IPS-11a (cell line): Measurements from ENCODE around the gene ATP6AP1.
"Not testable (repeated sequence)": the region's sequence is repeated elsewhere in the genome, so short reads cannot be mapped to it uniquely, and the experiment has no call there.

ENCODE experiments used
- H3K4me3 ChIP-seq: one replicate; pipeline ENCODE4 v1.5.1; 2013; ENCODE audit warnings: low read depth, low read length, control low read depth

ATP6AP1 gene, protein sequence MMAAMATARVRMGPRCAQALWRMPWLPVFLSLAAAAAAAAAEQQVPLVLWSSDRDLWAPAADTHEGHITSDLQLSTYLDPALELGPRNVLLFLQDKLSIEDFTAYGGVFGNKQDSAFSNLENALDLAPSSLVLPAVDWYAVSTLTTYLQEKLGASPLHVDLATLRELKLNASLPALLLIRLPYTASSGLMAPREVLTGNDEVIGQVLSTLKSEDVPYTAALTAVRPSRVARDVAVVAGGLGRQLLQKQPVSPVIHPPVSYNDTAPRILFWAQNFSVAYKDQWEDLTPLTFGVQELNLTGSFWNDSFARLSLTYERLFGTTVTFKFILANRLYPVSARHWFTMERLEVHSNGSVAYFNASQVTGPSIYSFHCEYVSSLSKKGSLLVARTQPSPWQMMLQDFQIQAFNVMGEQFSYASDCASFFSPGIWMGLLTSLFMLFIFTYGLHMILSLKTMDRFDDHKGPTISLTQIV

DNA sequence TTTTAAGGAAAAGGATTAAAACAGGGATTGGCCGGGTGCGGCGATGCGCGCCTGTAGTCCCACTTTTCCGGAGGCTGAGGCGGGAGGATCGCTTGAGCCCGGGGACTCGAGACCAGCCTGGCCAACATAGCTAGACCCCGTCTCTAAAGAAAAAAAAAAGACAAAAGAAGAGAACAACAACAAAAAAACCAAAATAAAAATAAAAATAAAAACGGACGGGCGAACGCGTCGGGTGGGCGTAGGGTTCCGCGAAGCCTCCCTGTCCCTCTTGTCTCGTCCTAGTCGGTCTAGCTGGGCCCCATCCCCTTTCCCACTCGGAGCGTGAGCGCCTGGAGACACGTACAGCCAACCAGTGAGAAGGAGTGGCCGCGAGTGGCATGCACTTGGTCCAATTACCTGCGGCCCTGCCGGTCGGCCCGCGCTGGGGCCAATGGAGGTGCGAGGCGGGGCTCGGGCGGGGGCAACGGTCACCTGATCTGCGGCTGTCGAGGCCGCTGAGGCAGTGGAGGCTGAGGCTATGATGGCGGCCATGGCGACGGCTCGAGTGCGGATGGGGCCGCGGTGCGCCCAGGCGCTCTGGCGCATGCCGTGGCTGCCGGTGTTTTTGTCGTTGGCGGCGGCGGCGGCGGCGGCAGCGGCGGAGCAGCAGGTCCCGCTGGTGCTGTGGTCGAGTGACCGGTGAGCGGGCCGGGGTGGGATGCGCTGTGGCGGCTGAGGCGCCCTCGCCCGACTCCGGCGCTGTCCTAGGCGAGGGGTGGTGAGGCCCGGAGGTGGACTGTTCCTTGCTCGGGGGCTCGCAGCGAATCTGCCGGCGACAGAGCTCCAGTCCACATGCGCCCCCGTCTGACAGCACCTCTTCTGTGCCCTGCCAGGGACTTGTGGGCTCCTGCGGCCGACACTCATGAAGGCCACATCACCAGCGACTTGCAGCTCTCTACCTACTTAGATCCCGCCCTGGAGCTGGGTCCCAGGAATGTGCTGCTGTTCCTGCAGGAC, at the start of gene ATP6AP1:
TSS of gene ATP6AP1 (plus strand) at position 502 of the 996 bp plus-strand sequence. CDS start at position 518, 16 bp downstream.
- peak within 1 kb of the TSS; percentile 48 for H3K4me3 ChIP-seq

DNA sequence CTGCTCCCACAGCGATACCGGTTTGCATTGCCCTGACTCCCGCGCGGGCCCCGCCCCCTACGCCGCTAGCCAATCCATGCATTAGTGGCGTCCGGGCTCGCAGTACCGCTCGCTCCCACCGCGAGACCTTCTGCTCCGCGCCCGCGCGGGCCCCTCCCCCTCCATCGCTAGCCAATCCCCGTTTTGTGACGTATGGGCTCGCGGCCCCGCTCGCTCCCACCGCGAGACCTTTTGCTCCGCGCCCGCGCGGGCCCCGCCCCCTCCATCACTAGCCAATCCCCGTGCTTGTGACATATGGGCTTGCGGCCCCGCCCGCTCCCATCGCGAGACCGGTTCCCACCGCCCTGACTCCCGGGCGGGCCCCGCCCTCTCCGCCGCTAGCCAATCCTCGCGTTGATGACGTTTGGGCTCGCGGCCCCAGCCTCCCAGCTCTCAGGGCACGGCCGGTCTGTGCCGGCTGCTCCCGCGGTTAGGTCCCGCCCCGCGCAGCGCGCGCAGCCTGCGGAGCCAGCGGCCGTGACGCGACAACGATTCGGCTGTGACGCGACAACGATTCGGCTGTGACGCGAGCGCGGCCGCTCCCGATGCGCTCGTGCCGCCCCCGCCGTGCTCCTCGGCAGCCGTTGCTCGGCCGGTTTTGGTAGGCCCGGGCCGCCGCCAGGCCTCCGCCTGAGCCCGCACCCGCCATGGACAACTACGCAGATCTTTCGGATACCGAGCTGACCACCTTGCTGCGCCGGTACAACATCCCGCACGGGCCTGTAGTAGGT, 49.5 kb upstream of the ATP6AP1 start, which contains the start of gene EMD:
TSS of gene EMD (plus strand) at position 497 of the 770 bp plus-strand sequence. CDS start at position 687, 190 bp downstream.
- H3K4me3 ChIP-seq: peak within 1 kb of the TSS; percentile 66

DNA sequence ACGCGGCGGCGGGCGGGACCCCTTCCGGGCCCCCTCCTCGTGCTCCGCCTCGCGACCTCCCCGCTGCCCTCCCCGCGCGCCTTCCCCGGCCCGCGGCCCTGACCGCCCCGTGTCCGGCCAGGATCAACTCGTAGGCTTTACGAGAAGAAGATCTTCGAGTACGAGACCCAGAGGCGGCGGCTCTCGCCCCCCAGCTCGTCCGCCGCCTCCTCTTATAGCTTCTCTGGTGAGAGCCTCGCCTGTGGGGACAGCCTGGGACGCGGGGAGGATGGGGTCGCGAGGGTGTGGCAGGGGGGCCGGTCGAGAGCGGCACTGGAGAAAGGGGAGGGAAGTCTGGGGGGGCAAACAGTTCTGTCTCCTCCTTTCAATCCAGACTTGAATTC, 48.9 kb upstream of the ATP6AP1 start:
- H3K4me3 ChIP-seq: peak overlapping the region; percentile 66

DNA sequence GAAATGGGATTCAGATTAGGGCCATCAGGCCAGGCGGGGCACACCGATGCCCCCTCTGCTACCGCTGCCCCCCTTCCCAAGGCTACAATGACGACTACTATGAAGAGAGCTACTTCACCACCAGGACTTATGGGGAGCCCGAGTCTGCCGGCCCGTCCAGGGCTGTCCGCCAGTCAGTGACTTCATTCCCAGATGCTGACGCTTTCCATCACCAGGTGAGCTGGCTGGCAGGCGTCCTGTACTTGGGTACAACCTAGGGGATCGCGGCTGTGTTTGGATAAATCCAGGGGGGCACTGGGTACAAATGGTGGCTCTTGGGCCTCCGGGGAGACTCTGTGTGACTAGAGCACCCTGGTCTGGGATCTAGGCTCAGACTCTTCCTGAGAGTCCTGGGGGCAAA, 48.3 kb upstream of the ATP6AP1 start:
- peak overlapping the region; percentile 66 for H3K4me3 ChIP-seq

- no peak overlapping the region for H3K4me3 ChIP-seq
Observed at GRCh38 chrX:154380787-154381186, 47.7 kb upstream of the ATP6AP1 start.

DNA sequence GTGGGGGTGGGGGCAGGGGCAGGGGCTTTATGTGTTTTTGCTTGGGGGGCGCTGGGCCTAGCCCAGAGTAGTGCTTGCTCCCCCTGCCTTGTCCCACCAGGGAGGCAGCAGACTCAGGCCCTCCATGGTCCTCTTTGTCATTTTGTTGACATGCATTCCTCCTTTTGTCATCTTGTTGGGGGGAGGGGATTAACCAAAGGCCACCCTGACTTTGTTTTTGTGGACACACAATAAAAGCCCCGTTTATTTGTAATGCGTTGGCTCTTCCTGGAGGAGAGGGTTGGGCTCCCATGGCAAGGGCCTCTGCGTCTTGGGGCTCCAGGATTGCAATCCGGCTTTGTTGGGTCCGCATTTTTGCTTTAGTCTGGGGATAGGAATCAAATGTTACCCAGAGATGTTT, 47.2 kb upstream of the ATP6AP1 start:
- no peak overlapping the region for H3K4me3 ChIP-seq

- H3K4me3 ChIP-seq: no peak overlapping the region
Observed at GRCh38 chrX:154382483-154383069, 45.9 kb upstream of the ATP6AP1 start.

DNA sequence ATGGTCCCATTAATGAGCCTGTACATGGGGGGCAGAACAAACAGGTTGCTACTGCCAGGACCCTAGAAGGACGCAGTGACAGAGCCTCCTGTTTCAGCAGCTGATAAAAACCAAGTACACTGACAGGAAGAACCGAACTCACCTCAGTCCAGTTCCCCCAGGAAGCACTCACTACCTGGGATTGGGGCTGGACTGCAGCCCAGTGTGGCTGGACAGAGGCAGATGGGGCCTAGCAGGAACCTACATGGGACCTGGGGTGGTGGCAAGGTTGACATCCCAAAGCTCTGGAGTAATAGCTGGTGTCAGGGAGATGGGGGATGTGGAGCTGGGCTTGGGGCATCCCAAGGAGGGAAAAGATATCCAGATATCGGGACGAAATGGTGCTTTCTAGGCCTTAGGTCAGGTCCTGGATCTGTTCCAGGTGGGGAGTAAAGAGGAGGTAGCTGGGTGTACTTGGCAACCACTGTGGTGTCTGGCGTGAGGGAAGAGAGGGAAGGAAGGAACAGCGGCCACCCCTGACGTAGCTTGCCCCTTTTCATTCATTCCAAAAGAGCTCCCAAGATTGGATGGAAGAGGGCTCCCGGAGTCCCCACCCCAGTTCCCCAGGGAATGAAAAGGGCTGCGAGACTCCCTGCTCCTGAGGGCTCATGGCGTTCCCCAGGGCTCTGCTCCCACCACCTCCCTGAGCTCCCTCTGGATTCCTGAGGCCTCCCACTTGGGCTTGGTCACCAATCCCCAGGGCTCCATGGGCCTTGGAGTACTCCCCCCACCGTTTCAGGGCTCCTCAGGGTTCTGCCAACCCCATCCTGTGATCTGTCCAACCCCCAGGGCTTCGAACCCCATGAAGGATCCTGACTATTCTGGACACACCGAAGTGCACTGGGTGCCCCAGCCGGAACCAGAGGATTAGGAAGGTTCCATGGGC, 44.9 kb upstream of the ATP6AP1 start:
- no peak overlapping the region for H3K4me3 ChIP-seq

DNA sequence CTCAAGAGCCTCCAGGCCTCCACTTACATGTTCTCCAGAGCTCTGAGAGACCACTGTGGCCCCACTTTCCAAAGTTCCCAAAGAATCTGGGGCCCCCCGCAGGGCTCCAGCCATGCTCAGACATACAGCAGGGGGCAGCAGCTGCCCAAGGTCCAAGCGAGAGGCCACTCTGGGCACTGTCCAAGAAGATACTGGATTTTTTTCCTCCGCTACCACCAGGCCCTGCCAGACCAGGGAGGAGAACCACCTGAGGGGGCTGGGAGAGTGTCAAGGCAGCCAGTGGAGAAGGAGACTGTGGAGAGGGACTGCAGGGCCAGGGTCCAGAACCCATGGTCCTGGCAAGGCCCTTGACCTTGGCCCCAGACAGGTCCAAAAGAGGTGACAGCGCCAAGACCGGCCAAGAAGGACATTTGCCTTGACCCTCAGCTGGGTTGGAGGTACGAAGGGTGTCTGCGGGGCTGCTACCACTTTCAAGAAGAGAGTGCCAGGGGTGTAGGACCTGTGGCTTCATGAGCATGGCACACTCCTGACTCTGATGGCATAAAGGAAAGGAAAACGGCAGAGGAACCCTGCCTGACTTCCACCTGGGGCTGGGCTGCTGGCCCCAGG, 44.1 kb upstream of the ATP6AP1 start:
- no peak overlapping the region for H3K4me3 ChIP-seq

- H3K4me3 ChIP-seq: not testable (repeated sequence)
Observed at GRCh38 chrX:154388094-154388493, 40.4 kb upstream of the ATP6AP1 start.

GRCh38 chrX:154388649-154389048, 39.8 kb upstream of the ATP6AP1 start:
- not testable (repeated sequence) for H3K4me3 ChIP-seq

GRCh38 chrX:154389812-154390747, 38.4 kb upstream of the ATP6AP1 start:
- not testable (repeated sequence) for H3K4me3 ChIP-seq

DNA sequence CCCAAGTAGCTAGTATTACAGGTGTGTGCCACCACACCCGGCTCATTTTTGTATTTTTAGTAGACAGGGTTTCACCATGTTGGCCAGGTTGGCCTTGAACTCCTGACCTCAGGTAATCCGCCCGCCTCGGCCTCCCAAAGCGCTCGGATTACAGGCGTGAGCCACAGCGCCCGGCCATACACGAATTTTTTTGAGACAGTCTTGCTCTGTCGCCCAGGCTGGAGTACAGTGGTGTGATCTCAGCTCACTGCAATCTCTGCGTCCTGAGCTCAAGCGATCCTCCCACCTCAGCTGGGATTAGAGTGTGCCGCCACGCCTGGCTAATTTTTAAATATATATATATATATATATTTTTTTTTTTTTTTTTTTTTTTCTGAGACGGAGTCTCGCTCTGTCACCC, 32.1 kb upstream of the ATP6AP1 start:
- not testable (repeated sequence) for H3K4me3 ChIP-seq

DNA sequence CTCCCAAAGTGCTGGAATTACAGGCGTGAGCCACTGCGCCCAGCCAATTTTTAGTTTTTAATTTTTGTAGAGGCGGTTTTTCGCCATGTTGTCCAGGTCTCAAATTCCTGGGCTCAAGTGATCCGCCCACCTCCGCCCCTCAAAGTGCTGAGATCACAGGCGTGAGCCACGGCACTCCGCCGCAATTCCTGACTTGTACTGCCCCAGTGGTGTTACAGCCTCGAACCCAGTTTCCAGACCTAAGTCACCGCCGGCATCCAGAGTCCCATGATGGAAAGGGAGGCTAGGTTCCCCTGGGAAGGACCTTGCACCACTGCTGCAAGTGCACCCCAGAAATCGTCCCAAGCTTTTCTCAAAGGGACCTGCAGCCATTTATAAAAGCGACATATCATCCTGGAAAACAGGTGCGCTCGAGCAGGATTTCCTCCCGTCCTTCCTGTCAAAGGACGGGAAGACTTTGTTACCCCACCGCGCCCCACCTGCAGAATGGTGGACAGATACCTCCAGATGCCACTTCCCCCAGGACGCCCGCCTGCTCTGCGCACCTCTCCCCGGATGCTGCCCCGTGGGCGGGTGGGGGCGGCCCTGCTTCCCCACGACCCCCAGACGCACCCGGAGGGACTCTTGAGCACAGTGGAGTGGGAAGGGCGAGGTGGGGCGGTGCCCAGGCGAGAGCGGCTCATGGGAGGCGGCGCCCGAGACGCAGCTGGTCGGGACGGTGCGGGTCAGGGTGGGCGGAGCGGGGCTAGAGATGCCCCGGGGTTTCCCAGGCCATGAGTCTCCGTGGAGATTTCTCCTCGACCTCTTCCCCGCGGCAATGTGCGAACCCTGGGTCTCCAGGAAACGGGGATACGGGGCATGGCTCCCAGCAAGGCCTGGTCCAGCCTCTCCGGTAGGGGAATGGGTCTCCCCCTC, 31.2 kb upstream of the ATP6AP1 start:
- peak overlapping the region; percentile 91 for H3K4me3 ChIP-seq

GRCh38 chrX:154397888-154398667, 30.4 kb upstream of the ATP6AP1 start, which contains the start of gene RPL10:
TSS of gene RPL10 (plus strand) at chrX:154398377. CDS start at chrX:154398520, 143 bp downstream.
- peak within 1 kb of the TSS; percentile 91 for H3K4me3 ChIP-seq
